DND-41 (cell line): ENCODE data around the gene CRAMP1.

Source experiments
- ATAC-seq: fragments of 200-7000 bp; cut with Tn5 transposase; 3 replicates; pipeline ENCODE4 v1.9.1; 2021; ENCODE audit warnings: low read depth; ENCODE audit not compliant: insufficient read depth
- DNase-seq: peaks from one replicate; pipeline ENCODE4 v3.0.0-alpha.2; 2020
- H2AFZ ChIP-seq: 2 replicates; pipeline ENCODE4 v1.6.0; 2012; ENCODE audit warnings: low read depth, low read length
- H3K27ac ChIP-seq: 2 replicates; pipeline ENCODE4 v1.5.1; 2012; ENCODE audit warnings: low read length, inconsistent platforms
- H3K27me3 ChIP-seq: fragments of 200-600 bp; sonication (generic); 2 replicates; pipeline ENCODE4 v1.6.0; 2012; ENCODE audit warnings: low read length, mild to moderate bottlenecking, inconsistent platforms; ENCODE audit not compliant: insufficient read depth, poor library complexity
- H3K36me3 ChIP-seq: 2 replicates; pipeline ENCODE4 v1.5.1; 2012; ENCODE audit warnings: low read length, inconsistent platforms; ENCODE audit not compliant: insufficient read depth
- H3K4me1 ChIP-seq: 2 replicates; pipeline ENCODE4 v1.5.1; 2012; ENCODE audit warnings: mild to moderate bottlenecking, low read length; ENCODE audit not compliant: insufficient read depth
- H3K4me2 ChIP-seq: 2 replicates; pipeline ENCODE4 v1.6.0; 2012; ENCODE audit warnings: mild to moderate bottlenecking, moderate library complexity, low read length, inconsistent platforms; ENCODE audit not compliant: insufficient read depth
- H3K4me3 ChIP-seq, 2 experiments: fragments of 200-600 bp in 1 of 2; shearing (Covaris generic) in 1 of 2; 2 replicates each; pipeline ENCODE4 v1.5.1; 2012 to 2016; ENCODE audit warnings: inconsistent platforms in 2 of 2, low read length in 2 of 2, mild to moderate bottlenecking in 2 of 2, low read depth in 1 of 2, moderate library complexity in 1 of 2
- H3K79me2 ChIP-seq: 2 replicates; pipeline ENCODE4 v1.6.0; 2012; ENCODE audit warnings: low read length, inconsistent platforms; ENCODE audit not compliant: insufficient read depth
- H3K9ac ChIP-seq: 2 replicates; pipeline ENCODE4 v1.6.0; 2012; ENCODE audit warnings: low read depth, mild to moderate bottlenecking, inconsistent platforms, low read length, moderate library complexity
- H3K9me3 ChIP-seq: 2 replicates; pipeline ENCODE4 v1.5.1; 2012; ENCODE audit warnings: low read length, moderate library complexity, mild to moderate bottlenecking, inconsistent platforms; ENCODE audit not compliant: insufficient read depth, severe bottlenecking
- H4K20me1 ChIP-seq: 2 replicates; pipeline ENCODE4 v1.6.0; 2012; ENCODE audit warnings: low read length; ENCODE audit not compliant: insufficient read depth
- CTCF ChIP-seq: IDR thresholded peaks from 2 replicates; pipeline ENCODE4 v1.5.1; 2012; ENCODE audit warnings: borderline replicate concordance, low read length, moderate library complexity, mild to moderate bottlenecking; ENCODE audit not compliant: poor library complexity, severe bottlenecking; ENCODE audit errors: extremely low read depth
- EZH2 ChIP-seq: IDR thresholded peaks from 3 replicates; pipeline ENCODE4 v1.6.1; 2012; ENCODE audit warnings: borderline replicate concordance, low read depth, mild to moderate bottlenecking, moderate library complexity, low read length, inconsistent platforms; ENCODE audit not compliant: severe bottlenecking

Gene CRAMP1

DNA sequence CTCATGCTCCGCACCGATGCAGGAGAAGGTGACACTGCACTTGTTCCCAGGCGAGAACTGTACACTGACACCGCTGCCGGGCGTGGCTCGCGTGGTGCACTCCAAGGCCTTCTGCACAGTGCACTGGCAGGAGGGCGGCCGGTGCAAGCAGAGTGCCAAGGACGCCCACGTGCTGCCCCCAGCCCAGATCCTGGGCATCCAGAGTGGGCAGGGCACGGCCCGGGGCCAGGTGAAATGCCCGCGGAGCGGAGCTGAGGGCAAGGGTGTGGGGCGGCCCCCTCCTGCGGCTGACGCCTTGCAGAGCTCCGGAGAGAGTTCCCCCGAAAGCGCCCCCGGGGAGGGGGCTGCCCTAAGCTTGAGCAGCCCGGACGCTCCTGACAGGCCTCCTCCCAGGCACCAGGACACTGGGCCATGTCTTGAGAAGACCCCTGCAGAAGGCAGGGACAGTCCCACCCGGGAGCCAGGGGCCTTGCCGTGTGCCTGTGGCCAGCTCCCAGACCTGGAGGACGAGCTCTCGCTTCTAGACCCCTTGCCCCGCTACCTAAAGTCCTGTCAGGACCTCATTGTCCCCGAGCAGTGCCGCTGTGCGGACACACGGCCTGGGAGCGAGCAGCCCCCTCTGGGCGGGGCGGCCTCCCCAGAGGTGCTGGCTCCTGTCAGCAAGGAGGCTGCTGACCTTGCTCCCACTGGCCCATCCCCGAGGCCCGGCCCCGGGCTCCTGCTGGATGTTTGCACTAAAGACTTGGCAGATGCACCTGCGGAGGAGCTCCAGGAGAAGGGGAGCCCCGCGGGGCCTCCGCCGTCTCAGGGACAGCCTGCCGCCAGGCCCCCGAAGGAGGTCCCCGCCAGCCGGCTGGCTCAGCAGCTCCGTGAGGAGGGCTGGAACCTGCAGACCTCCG is 44.0 kb downstream of the CRAMP1 start:
- DNase-seq (no peak), ATAC-seq (no peak)
- H3K4me2 ChIP-seq: no peak overlapping the region
- H2AFZ ChIP-seq: no peak overlapping the region
- no peak overlapping the region for H3K9ac ChIP-seq
- no peak overlapping the region for H3K27ac ChIP-seq
- no peaks in the 10 kb centered on the region for H3K9me3 ChIP-seq
- H3K27me3 ChIP-seq: no peaks in the 10 kb centered on the region
- 0 out of 2 replicates have a peak, but pooled peaks cover under 1% of the 10 kb centered on the region for H3K79me2 ChIP-seq
- TF ChIP-seq EZH2 (no peak), CTCF (no peak)
- H3K4me3 ChIP-seq: no peak overlapping the region
- H3K36me3 ChIP-seq: peaks cover 92% of the 10 kb centered on the region
- no peaks in the 10 kb centered on the region for H3K4me1 ChIP-seq
- H4K20me1 ChIP-seq: peaks cover 23% of the 10 kb centered on the region

DNA sequence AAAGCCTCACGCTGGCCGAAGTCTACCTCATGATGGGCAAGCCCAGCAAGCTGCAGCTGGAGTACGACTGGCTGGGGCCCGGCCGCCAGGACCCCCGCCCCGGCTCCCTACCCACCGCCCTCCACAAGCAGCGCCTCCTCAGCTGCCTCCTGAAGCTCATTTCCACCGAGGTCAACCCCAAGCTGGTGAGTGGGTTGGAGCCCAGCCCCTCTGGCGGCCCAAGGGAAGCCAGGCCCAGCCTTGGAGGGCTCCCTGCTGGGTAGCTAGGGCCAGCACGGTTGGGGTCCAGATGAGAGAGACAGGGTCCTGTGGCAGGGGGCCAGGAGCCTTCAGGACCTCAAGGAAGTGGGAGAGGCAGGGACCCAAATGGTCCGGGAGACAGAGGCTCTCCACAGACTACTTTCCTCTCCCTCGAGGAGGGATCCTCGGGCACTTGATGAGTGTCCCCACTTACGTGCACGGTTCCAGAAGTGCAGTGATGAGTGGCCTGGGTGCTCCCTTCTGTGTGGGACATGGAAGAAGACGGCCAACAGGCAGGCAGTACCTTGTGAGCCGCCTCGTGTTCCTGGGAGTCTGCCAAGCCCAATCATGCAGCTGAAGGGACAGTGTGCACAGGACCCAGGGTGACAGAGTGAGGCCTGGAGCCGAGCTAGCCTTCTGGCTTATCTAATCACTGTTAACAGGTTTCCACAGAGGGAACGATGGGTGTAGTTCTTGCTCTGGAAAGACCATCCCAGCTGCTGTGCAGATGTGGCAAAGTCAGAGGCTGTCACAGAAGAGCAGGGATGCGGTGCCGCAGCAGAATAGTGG is 44.9 kb downstream of the CRAMP1 start:
- Histone ChIP-seq H3K4me2 (no peak overlapping the region), H3K79me2 (no peaks in the 10 kb centered on the region), H3K27ac (no peak overlapping the region), H3K27me3 (no peaks in the 10 kb centered on the region), H2AFZ (no peak overlapping the region), H3K9ac (no peak overlapping the region), H3K9me3 (no peaks in the 10 kb centered on the region), H3K4me3 (no peak overlapping the region), H3K36me3 (peaks cover 89% of the 10 kb centered on the region), H3K4me1 (no peaks in the 10 kb centered on the region), H4K20me1 (peaks cover 15% of the 10 kb centered on the region)
- no peak for DNase-seq
- ATAC-seq: no peak
- no peak for TF ChIP-seq CTCF
- no peak for TF ChIP-seq EZH2

GRCh38 chr16:1657841-1658240 is 45.7 kb downstream of the CRAMP1 start:
- H3K27ac ChIP-seq: no peak overlapping the region
- H3K79me2 ChIP-seq: no peaks in the 10 kb centered on the region
- no peaks in the 10 kb centered on the region for H3K9me3 ChIP-seq
- no peak overlapping the region for H3K9ac ChIP-seq
- peaks cover 89% of the 10 kb centered on the region for H3K36me3 ChIP-seq
- no peak overlapping the region for H3K4me2 ChIP-seq
- no peak for TF ChIP-seq EZH2
- no peak for TF ChIP-seq CTCF
- DNase-seq (no peak), ATAC-seq (no peak)
- H3K4me3 ChIP-seq: no peak overlapping the region
- no peaks in the 10 kb centered on the region for H3K27me3 ChIP-seq
- H2AFZ ChIP-seq: no peak overlapping the region
- peaks cover 12% of the 10 kb centered on the region for H4K20me1 ChIP-seq
- H3K4me1 ChIP-seq: no peaks in the 10 kb centered on the region
